HepG2 (cell line): ENCODE measurements around the gene GOLT1A. TPM values are rescaled to one million over a fixed set of nuclear protein-coding genes. Genes with fewer than 3 reads are reported as not detected.

Source experiments
- CEBPB ChIP-seq: IDR thresholded peaks from 2 replicates; pipeline ENCODE4 v1.6.1; 2011; ENCODE audit warnings: low read depth, low read length, improper control_type of control experiment, borderline replicate concordance
- MYC ChIP-seq: sonication (generic); formaldehyde crosslinking; IDR thresholded peaks from 2 replicates; pipeline ENCODE4 v1.9.0; 2021; ENCODE audit warnings: missing genetic modification reagents, borderline replicate concordance
- PRPF4 ChIP-seq: fragments of 200-400 bp; formaldehyde crosslinking; IDR thresholded peaks from 2 replicates; pipeline ENCODE4 v1.6.1; 2016; ENCODE audit warnings: low read length, low read depth; ENCODE audit not compliant: poor library complexity, severe bottlenecking
- ZNF101 ChIP-seq: sonication (generic); formaldehyde crosslinking; IDR thresholded peaks from 2 replicates; pipeline ENCODE4 v1.4.0; 2020; ENCODE audit warnings: mild to moderate bottlenecking, low read depth, missing genetic modification reagents, borderline replicate concordance
- ZNF232 ChIP-seq: sonication (generic); formaldehyde crosslinking; IDR thresholded peaks from 2 replicates; pipeline ENCODE4 v1.4.0; 2020; ENCODE audit warnings: missing genetic modification reagents, borderline replicate concordance
- polyA plus RNA-seq, 8 experiments: library from polyadenylated mRNA; depleted of rRNA in 3 of 8; stranded (reverse) in 7 of 8; unstranded in 1 of 8; fragments of >200 nt; fragmentation: Illumina TruSeq in 4 of 8; extraction: Trizol in 4 of 8; gene quantifications; 2 replicates each; pipeline versions ENCODE4 v1.2.1 to v1.2.3, GENCODE V29; 2011 to 2016; ENCODE audit warnings: low read depth in 4 of 8, missing spikeins in 1 of 8, mixed read lengths in 1 of 8; ENCODE audit not compliant: insufficient read depth in 1 of 8
- total RNA-seq, 5 experiments: library from RNA; depleted of rRNA; stranded (reverse); fragments of >200 nt; fragmentation: Illumina TruSeq; extraction: Trizol; gene quantifications; 2 replicates each; pipeline ENCODE4 v1.2.3, GENCODE V29; 2016; ENCODE audit warnings: low read depth in 1 of 5
- TF ChIP-seq, protein P1 (sequence below): sonication (generic); formaldehyde crosslinking; IDR thresholded peaks from one replicate; pipeline ENCODE4 v1.5.1; 2020; ENCODE audit warnings: mild to moderate bottlenecking, missing genetic modification reagents; ENCODE audit errors: not compliant biosample characterization
- TF ChIP-seq, protein P2 (sequence below): sonication (generic); formaldehyde crosslinking; IDR thresholded peaks from 2 replicates; pipeline ENCODE4 v1.8.1; 2022; ENCODE audit warnings: mild to moderate bottlenecking, missing genetic modification reagents
- TF ChIP-seq, protein P3 (sequence below): sonication (generic); formaldehyde crosslinking; IDR thresholded peaks from 2 replicates; pipeline ENCODE4 v1.5.0; 2020; ENCODE audit warnings: mild to moderate bottlenecking, missing genetic modification reagents
- TF ChIP-seq, protein P4 (sequence below): sonication (generic); formaldehyde crosslinking; IDR thresholded peaks from 2 replicates; pipeline ENCODE4 v1.4.0; 2020; ENCODE audit warnings: missing genetic modification reagents, borderline replicate concordance

The GOLT1A gene
- total and polyA plus RNA-seq, 2 of the 13 experiments (the other 11 are each of a cell fraction or from before 2014, with no cell fraction given), result 25.8 to 28.0 TPM

DNA sequence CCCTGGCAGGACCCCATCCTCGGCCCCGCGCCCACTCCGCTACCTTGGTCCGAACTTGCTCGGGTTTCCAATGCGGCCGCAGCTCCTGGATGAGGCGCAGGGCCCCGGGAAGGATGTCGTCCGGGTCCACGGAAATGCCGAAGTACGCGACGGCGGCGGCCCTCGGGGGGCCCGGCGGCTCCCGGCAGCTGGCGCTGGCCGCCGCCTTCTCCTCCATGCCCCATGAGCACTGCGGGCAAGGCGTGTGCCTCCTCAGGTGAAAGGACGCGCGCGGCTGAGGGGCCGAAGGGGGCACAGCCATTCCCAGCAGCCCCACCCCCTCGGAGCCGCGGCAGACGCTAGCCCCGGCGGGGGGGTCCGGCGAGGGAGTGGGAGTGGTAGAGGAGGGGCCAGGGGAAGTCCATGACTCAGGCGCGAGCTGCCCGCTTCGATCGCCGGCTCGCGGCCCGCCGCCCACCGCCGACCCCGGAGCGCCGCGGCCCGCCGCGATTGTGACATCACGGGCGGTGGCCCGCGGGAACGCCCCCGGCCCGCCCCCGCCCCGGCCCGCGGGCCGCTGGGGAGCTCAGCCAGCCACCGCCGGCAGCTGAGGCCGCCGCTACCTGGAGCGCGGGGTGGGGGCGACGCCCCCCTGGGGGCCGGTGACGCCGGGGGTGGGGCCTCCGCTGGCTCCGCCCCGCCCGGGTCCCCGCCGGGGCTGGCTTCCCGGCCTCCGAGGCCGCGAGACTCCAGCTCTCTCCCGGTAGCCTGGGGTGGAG, 62.1 kb downstream of the GOLT1A start, which contains the start of gene ETNK2 (continued):
- TF ChIP-seq, protein P1, sequence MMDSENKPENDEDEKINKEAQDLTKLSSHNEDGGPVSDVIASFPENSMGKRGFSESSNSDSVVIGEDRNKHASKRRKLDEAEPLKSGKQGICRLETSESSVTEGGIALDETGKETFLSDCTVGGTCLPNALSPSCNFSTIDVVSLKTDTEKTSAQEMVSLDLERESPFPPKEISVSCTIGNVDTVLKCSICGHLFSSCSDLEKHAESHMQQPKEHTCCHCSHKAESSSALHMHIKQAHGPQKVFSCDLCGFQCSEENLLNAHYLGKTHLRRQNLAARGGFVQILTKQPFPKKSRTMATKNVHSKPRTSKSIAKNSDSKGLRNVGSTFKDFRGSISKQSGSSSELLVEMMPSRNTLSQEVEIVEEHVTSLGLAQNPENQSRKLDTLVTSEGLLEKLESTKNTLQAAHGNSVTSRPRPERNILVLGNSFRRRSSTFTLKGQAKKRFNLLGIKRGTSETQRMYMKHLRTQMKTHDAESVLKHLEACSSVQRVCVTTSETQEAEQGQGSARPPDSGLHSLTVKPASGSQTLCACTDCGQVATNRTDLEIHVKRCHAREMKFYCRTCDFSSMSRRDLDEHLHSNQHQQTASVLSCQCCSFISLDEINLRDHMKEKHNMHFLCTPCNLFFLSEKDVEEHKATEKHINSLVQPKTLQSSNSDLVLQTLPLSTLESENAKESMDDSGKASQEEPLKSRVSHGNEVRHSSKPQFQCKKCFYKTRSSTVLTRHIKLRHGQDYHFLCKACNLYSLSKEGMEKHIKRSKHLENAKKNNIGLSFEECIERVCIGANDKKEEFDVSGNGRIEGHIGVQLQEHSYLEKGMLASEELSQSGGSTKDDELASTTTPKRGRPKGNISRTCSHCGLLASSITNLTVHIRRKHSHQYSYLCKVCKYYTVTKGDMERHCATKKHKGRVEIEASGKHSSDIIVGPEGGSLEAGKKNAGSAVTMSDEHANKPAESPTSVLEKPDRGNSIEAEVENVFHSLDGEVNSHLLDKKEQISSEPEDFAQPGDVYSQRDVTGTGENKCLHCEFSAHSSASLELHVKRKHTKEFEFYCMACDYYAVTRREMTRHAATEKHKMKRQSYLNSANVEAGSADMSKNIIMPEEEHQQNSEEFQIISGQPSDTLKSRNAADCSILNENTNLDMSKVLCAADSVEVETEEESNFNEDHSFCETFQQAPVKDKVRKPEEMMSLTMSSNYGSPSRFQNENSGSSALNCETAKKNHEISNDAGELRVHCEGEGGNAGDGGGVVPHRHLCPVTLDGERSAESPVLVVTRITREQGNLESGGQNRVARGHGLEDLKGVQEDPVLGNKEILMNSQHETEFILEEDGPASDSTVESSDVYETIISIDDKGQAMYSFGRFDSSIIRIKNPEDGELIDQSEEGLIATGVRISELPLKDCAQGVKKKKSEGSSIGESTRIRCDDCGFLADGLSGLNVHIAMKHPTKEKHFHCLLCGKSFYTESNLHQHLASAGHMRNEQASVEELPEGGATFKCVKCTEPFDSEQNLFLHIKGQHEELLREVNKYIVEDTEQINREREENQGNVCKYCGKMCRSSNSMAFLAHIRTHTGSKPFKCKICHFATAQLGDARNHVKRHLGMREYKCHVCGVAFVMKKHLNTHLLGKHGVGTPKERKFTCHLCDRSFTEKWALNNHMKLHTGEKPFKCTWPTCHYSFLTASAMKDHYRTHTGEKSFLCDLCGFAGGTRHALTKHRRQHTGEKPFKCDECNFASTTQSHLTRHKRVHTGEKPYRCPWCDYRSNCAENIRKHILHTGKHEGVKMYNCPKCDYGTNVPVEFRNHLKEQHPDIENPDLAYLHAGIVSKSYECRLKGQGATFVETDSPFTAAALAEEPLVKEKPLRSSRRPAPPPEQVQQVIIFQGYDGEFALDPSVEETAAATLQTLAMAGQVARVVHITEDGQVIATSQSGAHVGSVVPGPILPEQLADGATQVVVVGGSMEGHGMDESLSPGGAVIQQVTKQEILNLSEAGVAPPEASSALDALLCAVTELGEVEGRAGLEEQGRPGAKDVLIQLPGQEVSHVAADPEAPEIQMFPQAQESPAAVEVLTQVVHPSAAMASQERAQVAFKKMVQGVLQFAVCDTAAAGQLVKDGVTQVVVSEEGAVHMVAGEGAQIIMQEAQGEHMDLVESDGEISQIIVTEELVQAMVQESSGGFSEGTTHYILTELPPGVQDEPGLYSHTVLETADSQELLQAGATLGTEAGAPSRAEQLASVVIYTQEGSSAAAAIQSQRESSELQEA (CRISPR knock-in tag), result no peak
- TF ChIP-seq ZNF232 (CRISPR knock-in tag) (no peak), ZNF101 (CRISPR knock-in tag) (no peak), MYC (CRISPR knock-in tag) (peak; percentile 43; the same call in 1 of the 2 replicates), PRPF4 (no peak), CEBPB (peak; percentile 44; the same call in 1 of the 2 replicates)
- TF ChIP-seq, protein P2, sequence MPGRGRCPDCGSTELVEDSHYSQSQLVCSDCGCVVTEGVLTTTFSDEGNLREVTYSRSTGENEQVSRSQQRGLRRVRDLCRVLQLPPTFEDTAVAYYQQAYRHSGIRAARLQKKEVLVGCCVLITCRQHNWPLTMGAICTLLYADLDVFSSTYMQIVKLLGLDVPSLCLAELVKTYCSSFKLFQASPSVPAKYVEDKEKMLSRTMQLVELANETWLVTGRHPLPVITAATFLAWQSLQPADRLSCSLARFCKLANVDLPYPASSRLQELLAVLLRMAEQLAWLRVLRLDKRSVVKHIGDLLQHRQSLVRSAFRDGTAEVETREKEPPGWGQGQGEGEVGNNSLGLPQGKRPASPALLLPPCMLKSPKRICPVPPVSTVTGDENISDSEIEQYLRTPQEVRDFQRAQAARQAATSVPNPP (CRISPR knock-in tag), result no peak
- TF ChIP-seq, protein P3, sequence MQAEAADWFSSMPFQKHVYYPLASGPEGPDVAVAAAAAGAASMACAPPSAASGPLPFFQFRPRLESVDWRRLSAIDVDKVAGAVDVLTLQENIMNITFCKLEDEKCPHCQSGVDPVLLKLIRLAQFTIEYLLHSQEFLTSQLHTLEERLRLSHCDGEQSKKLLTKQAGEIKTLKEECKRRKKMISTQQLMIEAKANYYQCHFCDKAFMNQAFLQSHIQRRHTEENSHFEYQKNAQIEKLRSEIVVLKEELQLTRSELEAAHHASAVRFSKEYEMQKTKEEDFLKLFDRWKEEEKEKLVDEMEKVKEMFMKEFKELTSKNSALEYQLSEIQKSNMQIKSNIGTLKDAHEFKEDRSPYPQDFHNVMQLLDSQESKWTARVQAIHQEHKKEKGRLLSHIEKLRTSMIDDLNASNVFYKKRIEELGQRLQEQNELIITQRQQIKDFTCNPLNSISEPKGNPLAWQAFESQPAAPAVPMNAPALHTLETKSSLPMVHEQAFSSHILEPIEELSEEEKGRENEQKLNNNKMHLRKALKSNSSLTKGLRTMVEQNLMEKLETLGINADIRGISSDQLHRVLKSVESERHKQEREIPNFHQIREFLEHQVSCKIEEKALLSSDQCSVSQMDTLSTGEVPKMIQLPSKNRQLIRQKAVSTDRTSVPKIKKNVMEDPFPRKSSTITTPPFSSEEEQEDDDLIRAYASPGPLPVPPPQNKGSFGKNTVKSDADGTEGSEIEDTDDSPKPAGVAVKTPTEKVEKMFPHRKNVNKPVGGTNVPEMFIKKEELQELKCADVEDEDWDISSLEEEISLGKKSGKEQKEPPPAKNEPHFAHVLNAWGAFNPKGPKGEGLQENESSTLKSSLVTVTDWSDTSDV (CRISPR knock-in tag), result no peak
- TF ChIP-seq, protein P4, sequence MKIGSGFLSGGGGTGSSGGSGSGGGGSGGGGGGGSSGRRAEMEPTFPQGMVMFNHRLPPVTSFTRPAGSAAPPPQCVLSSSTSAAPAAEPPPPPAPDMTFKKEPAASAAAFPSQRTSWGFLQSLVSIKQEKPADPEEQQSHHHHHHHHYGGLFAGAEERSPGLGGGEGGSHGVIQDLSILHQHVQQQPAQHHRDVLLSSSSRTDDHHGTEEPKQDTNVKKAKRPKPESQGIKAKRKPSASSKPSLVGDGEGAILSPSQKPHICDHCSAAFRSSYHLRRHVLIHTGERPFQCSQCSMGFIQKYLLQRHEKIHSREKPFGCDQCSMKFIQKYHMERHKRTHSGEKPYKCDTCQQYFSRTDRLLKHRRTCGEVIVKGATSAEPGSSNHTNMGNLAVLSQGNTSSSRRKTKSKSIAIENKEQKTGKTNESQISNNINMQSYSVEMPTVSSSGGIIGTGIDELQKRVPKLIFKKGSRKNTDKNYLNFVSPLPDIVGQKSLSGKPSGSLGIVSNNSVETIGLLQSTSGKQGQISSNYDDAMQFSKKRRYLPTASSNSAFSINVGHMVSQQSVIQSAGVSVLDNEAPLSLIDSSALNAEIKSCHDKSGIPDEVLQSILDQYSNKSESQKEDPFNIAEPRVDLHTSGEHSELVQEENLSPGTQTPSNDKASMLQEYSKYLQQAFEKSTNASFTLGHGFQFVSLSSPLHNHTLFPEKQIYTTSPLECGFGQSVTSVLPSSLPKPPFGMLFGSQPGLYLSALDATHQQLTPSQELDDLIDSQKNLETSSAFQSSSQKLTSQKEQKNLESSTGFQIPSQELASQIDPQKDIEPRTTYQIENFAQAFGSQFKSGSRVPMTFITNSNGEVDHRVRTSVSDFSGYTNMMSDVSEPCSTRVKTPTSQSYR (CRISPR knock-in tag), result peak; percentile 34; the same call in 1 of the 2 replicates
